HepG2 (cell line): ENCODE measurements around the gene SPAG7. TPM values are rescaled to one million over a fixed set of nuclear protein-coding genes. Genes with fewer than 3 reads are reported as not detected.

ENCODE experiments used
- AGO2 ChIP-seq: fragments of 200-400 bp; formaldehyde crosslinking; optimal IDR thresholded peaks from 2 replicates; pipeline ENCODE3; 2017; ENCODE audit warnings: mild to moderate bottlenecking, low read depth, low read length, moderate library complexity
- AHDC1 ChIP-seq: sonication (generic); formaldehyde crosslinking; IDR thresholded peaks from 2 replicates; pipeline ENCODE4 v1.5.1; 2020; ENCODE audit warnings: mild to moderate bottlenecking, missing genetic modification reagents, borderline replicate concordance
- BHLHE40 ChIP-seq: IDR thresholded peaks from 2 replicates; pipeline ENCODE4 v1.6.1; 2011; ENCODE audit warnings: low read length, improper control_type of control experiment
- DMAP1 ChIP-seq: IDR thresholded peaks from 2 replicates; pipeline ENCODE4 v1.6.1; 2016
- NRL ChIP-seq: sonication (generic); formaldehyde crosslinking; IDR thresholded peaks from 2 replicates; pipeline ENCODE4 v1.5.0; 2020; ENCODE audit warnings: missing genetic modification reagents, mild to moderate bottlenecking, moderate library complexity, borderline replicate concordance
- SALL1 ChIP-seq: sonication (generic); formaldehyde crosslinking; IDR thresholded peaks from 2 replicates; pipeline ENCODE4 v1.8.0; 2022; ENCODE audit warnings: mild to moderate bottlenecking, missing genetic modification reagents
- SIN3A ChIP-seq: IDR thresholded peaks from 2 replicates; pipeline ENCODE4 v1.6.1; 2011; ENCODE audit warnings: low read depth, mild to moderate bottlenecking, control low read depth, low read length, borderline replicate concordance
- TFAP4 ChIP-seq: sonication (generic); IDR thresholded peaks from 2 replicates; pipeline ENCODE4 v1.6.1; 2016; ENCODE audit warnings: low read depth, borderline replicate concordance
- ZFY ChIP-seq: sonication (generic); formaldehyde crosslinking; IDR thresholded peaks from 2 replicates; pipeline ENCODE4 v1.4.0; 2020; ENCODE audit warnings: missing genetic modification reagents
- ZFYVE20 ChIP-seq: sonication (generic); formaldehyde crosslinking; IDR thresholded peaks from 2 replicates; pipeline ENCODE4 v1.8.0; 2023; ENCODE audit warnings: low read depth, mild to moderate bottlenecking, moderate library complexity, missing genetic modification reagents, borderline replicate concordance
- ZHX2 ChIP-seq, 2 experiments: sonication (generic) in 1 of 2; formaldehyde crosslinking in 1 of 2; IDR thresholded peaks; 2 replicates each; pipeline versions ENCODE4 v1.6.1 to v1.9.0; 2014 to 2022; ENCODE audit warnings: antibody characterized with exemption in 1 of 2, borderline replicate concordance in 1 of 2, inconsistent platforms in 1 of 2, low read depth in 1 of 2, missing genetic modification reagents in 1 of 2
- ZKSCAN8 ChIP-seq: IDR thresholded peaks from 2 replicates; pipeline ENCODE4 v1.6.1; 2016; ENCODE audit warnings: borderline replicate concordance, missing genetic modification reagents, missing compliant biosample characterization
- ZNF333 ChIP-seq: sonication (generic); formaldehyde crosslinking; IDR thresholded peaks from 2 replicates; pipeline ENCODE4 v1.4.0; 2020; ENCODE audit warnings: mild to moderate bottlenecking, missing genetic modification reagents, borderline replicate concordance
- polyA plus RNA-seq, 8 experiments: library from polyadenylated mRNA; depleted of rRNA in 3 of 8; stranded (reverse) in 7 of 8; unstranded in 1 of 8; fragments of >200 nt; fragmentation: Illumina TruSeq in 4 of 8; extraction: Trizol in 4 of 8; gene quantifications; 2 replicates each; pipeline versions ENCODE4 v1.2.1 to v1.2.3, GENCODE V29; 2011 to 2016; ENCODE audit warnings: low read depth in 4 of 8, missing spikeins in 1 of 8, mixed read lengths in 1 of 8; ENCODE audit not compliant: insufficient read depth in 1 of 8
- total RNA-seq, 5 experiments: library from RNA; depleted of rRNA; stranded (reverse); fragments of >200 nt; fragmentation: Illumina TruSeq; extraction: Trizol; gene quantifications; 2 replicates each; pipeline ENCODE4 v1.2.3, GENCODE V29; 2016; ENCODE audit warnings: low read depth in 1 of 5
- TF ChIP-seq, protein P1 (sequence below): sonication (generic); formaldehyde crosslinking; IDR thresholded peaks from 2 replicates; pipeline ENCODE4 v1.4.0; 2020; ENCODE audit warnings: missing genetic modification reagents, mild to moderate bottlenecking, borderline replicate concordance

SPAG7 gene
- total and polyA plus RNA-seq, 2 of the 13 experiments (the other 11 are each of a cell fraction or from before 2014, with no cell fraction given): 51.0 to 59.0 TPM

GRCh38 chr17:4998732-4999429, 31.3 kb upstream of the SPAG7 start (continued):
- TF ChIP-seq AHDC1 (CRISPR knock-in tag) (0 out of 2 replicates have a peak, but pooled peaks have one; percentile 47), ZFYVE20 (0 out of 2 replicates have a peak, but pooled peaks have one; percentile 8), SALL1 (CRISPR knock-in tag) (peak; percentile 82), ZNF333 (CRISPR knock-in tag) (peak; percentile 52; the same call in 1 of the 2 replicates), BHLHE40 (no peak), ZHX2 (IDR thresholded peaks at IDR 0.05; ENCODE audit: low read depth) (no peak), ZHX2 (CRISPR knock-in tag; IDR thresholded peaks at IDR 0.05; ENCODE audit: borderline replicate concordance) (no peak), TFAP4 (peak; percentile 95), NRL (no peak), ZKSCAN8 (0 out of 2 replicates have a peak, but pooled peaks have one; percentile 15), AGO2 (peak; percentile 78), SIN3A (0 out of 2 replicates have a peak, but pooled peaks have one; percentile 43), DMAP1 (CRISPR knock-in tag) (peak; percentile 76), ZFY (CRISPR knock-in tag) (peak; percentile 85)
- TF ChIP-seq, protein P1, sequence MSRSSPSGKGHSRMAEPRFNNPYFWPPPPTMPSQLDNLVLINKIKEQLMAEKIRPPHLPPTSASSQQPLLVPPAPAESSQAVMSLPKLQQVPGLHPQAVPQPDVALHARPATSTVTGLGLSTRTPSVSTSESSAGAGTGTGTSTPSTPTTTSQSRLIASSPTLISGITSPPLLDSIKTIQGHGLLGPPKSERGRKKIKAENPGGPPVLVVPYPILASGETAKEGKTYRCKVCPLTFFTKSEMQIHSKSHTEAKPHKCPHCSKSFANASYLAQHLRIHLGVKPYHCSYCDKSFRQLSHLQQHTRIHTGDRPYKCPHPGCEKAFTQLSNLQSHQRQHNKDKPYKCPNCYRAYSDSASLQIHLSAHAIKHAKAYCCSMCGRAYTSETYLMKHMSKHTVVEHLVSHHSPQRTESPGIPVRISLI: no peak
